ENCODE data around the gene CNNM2. TPM values are rescaled to one million over a fixed set of nuclear protein-coding genes. Genes with fewer than 3 reads are reported as not detected.

CNNM2 gene
- total RNA-seq, 4 donors from 2014 or later, result 9.9 to 21.0 (median 10.5) TPM

- Histone ChIP-seq H3K27me3 (no peaks in the 10 kb centered on the region), H3K36me3 (no peaks in the 10 kb centered on the region), H3K27ac (no peak overlapping the region), H3K4me3 (no peak overlapping the region), H3K4me1 (peaks cover 0 to 34% (median 22%) of the 10 kb centered on the region in 4 donors), H3K9me3 (no peaks in the 10 kb centered on the region)
- 81 to 85% methylated on average over 7 of the region's 7 CpGs for WGBS, 2 donors
- no peak for DNase-seq (ENCODE audit: low spot score in 2 of 2)
- TF ChIP-seq POLR2A (IDR thresholded peaks at IDR 0.05) (no peak), EP300 (IDR thresholded peaks at IDR 0.05) (no peak), CTCF (IDR thresholded peaks at IDR 0.05) (no peak)
These were observed 1.9 kb upstream of the CNNM2 start for GRCh38 chr10:102916173-102916572.

- H3K27me3 ChIP-seq, result no peaks in the 10 kb centered on the region
- H3K4me3 ChIP-seq, result peak overlapping the region; percentile 75 to 98 (median 88)
- TF ChIP-seq CTCF (IDR thresholded peaks at IDR 0.05), result peak; percentile 96 to 99 (median 98)
- no peak for TF ChIP-seq EP300 (IDR thresholded peaks at IDR 0.05)
- TF ChIP-seq POLR2A (IDR thresholded peaks at IDR 0.05), result no peak
- H3K4me1 ChIP-seq, result peaks cover 0 to 46% (median 24%) of the 10 kb centered on the region in 4 donors
- 0 to 1% methylated on average over 28 to 29 of the region's 45 CpGs for WGBS, 2 donors
- H3K9me3 ChIP-seq, result no peaks in the 10 kb centered on the region
- H3K27ac ChIP-seq, result peak overlapping the region; percentile 72 to 95 (median 94)
- no peaks in the 10 kb centered on the region for H3K36me3 ChIP-seq
- DNase-seq (ENCODE audit: low spot score in 2 of 2), result peak; percentile 67 to 78
These were observed 656 bp upstream of the CNNM2 start for GRCh38 chr10:102917314-102917961.

- TF ChIP-seq POLR2A (IDR thresholded peaks at IDR 0.05) (no peak), CTCF (IDR thresholded peaks at IDR 0.05) (no peak), EP300 (IDR thresholded peaks at IDR 0.05) (no peak)
- no peak for DNase-seq (ENCODE audit: low spot score in 2 of 2)
- Histone ChIP-seq H3K4me1 (peaks cover 0 to 60% (median 27%) of the 10 kb centered on the region in 4 donors), H3K9me3 (no peaks in the 10 kb centered on the region), H3K36me3 (no peaks in the 10 kb centered on the region), H3K27ac (peak overlapping the region; percentile 72 to 94 (median 90)), H3K27me3 (no peaks in the 10 kb centered on the region), H3K4me3 (peak overlapping the region; percentile 71 to 98 (median 84))
- 0 to 1% methylated on average over 27 to 40 of the region's 49 CpGs for WGBS, 2 donors
These were observed 737 bp downstream of the CNNM2 start for GRCh38 chr10:102918817-102919245.

- H3K9me3 ChIP-seq, result no peaks in the 10 kb centered on the region
- 23 to 33% methylated on average over 25 to 44 of the region's 47 CpGs for WGBS, 2 donors
- H3K4me1 ChIP-seq, result peaks cover 0 to 62% (median 27%) of the 10 kb centered on the region in 4 donors
- no peaks in the 10 kb centered on the region for H3K27me3 ChIP-seq
- TF ChIP-seq EP300 (IDR thresholded peaks at IDR 0.05), result no peak
- TF ChIP-seq CTCF (IDR thresholded peaks at IDR 0.05), result no peak
- H3K4me3 ChIP-seq, result peak overlapping the region; percentile 71 to 98 (median 84)
- no peaks in the 10 kb centered on the region for H3K36me3 ChIP-seq
- no peak for DNase-seq (ENCODE audit: low spot score in 2 of 2)
- peak overlapping the region in 1 of 4 donors; percentile 94 for H3K27ac ChIP-seq
These were observed 1.3 kb downstream of the CNNM2 start for GRCh38 chr10:102919246-102919959.
